ENCODE data around the gene MAEL. TPM values are rescaled to one million over a fixed set of nuclear protein-coding genes. Genes with fewer than 3 reads are reported as not detected.

MAEL gene
- polyA plus RNA-seq, 1 of the 3 experiments (the other 2 are of a cell fraction): not detected

DNA sequence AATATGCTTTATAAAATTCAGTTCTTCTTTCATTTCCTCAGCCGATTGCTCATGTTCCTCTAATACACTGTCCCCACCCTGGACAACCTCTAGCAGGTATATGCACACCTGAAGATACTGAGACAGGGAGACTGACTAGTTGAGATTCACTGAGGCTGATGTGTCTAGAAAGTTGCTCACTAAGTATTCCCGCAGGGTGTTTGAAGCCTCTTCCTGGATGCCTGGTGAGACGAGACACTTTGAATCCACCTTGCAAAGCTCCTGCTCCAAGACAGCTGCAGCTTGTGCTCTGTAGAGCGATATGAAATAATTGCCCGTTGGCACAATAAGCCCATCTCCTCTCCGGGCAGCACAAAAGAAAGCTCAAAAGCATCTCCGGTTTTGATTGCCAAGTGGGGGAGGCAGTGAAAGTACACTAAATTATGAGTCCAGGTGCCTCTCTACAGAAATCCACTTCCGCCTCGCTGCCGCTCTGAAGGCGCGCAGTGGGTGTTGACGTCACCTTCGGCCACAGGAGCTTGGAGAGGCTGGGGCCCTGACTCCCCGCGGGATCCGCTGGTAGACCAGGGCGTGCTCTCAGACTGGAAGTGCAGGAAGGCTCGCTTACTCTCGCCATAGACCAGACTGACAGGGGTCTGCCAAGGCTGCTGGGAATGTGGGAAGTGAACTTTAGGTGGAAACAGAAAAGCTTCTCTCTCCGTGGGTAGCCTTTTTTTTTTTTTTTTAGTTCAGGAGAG, 54.8 kb downstream of the MAEL start:
- H3K4me3 ChIP-seq (ENCODE audit: low read depth in 2 of 2, low read length in 1 of 2): peak overlapping the region; percentile 42 to 45; a peak in 3 of 4 replicates
- H3K27me3 ChIP-seq (ENCODE audit: insufficient read depth): no peaks in the 10 kb centered on the region; the same call in 1 of the 2 replicates
- no peaks in the 10 kb centered on the region for H4K20me1 ChIP-seq (ENCODE audit: insufficient read depth)
- no peaks in the 10 kb centered on the region for H3K79me2 ChIP-seq (ENCODE audit: insufficient read depth)
- peak overlapping the region; percentile 63; the same call in 1 of the 2 replicates for H2AFZ ChIP-seq (ENCODE audit: low read depth)
- WGBS (ENCODE audit: low lambda C conversion rate): 7% methylated on average over 14 of the region's 21 CpGs
- no peaks in the 10 kb centered on the region for H3K9me3 ChIP-seq
- ChIA-PET CTCF (interaction anchor here (0.9 to 3.3 kb wide), 6 partner anchors 9 to 176 kb away, joined by 3 to 37 read pairs (median 8); no protein-coding TSS in a partner anchor), POLR2A (interaction anchor here (1.2 kb wide), 1 partner anchor 168 kb away, joined by 4 read pairs; the partner anchor contains the start of gene TADA1)
- H3K9me2 ChIP-seq: no peaks in the 10 kb centered on the region
- H3K4me2 ChIP-seq: peak overlapping the region; percentile 71
- DNase-seq: peak; percentile 67
- TF ChIP-seq TEAD4 (IDR thresholded peaks at IDR 0.05; ENCODE audit: borderline replicate concordance, insufficient read depth) (no peak), FOSL2 (IDR thresholded peaks at IDR 0.05; ENCODE audit: borderline replicate concordance, low read depth) (no peak), YY1 (IDR thresholded peaks at IDR 0.05; ENCODE audit: low read depth) (no peak), MEF2A (IDR thresholded peaks at IDR 0.05; ENCODE audit: borderline replicate concordance, low read depth) (no peak)
- TF ChIP-seq, protein P1, sequence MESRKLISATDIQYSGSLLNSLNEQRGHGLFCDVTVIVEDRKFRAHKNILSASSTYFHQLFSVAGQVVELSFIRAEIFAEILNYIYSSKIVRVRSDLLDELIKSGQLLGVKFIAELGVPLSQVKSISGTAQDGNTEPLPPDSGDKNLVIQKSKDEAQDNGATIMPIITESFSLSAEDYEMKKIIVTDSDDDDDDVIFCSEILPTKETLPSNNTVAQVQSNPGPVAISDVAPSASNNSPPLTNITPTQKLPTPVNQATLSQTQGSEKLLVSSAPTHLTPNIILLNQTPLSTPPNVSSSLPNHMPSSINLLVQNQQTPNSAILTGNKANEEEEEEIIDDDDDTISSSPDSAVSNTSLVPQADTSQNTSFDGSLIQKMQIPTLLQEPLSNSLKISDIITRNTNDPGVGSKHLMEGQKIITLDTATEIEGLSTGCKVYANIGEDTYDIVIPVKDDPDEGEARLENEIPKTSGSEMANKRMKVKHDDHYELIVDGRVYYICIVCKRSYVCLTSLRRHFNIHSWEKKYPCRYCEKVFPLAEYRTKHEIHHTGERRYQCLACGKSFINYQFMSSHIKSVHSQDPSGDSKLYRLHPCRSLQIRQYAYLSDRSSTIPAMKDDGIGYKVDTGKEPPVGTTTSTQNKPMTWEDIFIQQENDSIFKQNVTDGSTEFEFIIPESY (IDR thresholded peaks at IDR 0.05; ENCODE audit: borderline replicate concordance, low read depth): no peak
- H3F3A ChIP-seq (replicated peaks; ENCODE audit: insufficient read depth): no peaks in the 10 kb centered on the region
- H3K27ac ChIP-seq (ENCODE audit: low read depth in 2 of 2, low read length in 1 of 2): no peak overlapping the region
- peaks cover 0 to 5% of the 10 kb centered on the region in 2 experiments; a peak in 1 of 4 replicates for H3K4me1 ChIP-seq (ENCODE audit: control insufficient read depth in 1 of 2, insufficient read depth in 2 of 2, low read depth in 1 of 2, low read length in 1 of 2)
- H3K9ac ChIP-seq: no peak overlapping the region
- H3K36me3 ChIP-seq (replicated peaks in 1 of 2; ENCODE audit: control insufficient read depth in 1 of 2, insufficient read depth in 2 of 2, low read length in 1 of 2): no peaks in the 10 kb centered on the region

DNA sequence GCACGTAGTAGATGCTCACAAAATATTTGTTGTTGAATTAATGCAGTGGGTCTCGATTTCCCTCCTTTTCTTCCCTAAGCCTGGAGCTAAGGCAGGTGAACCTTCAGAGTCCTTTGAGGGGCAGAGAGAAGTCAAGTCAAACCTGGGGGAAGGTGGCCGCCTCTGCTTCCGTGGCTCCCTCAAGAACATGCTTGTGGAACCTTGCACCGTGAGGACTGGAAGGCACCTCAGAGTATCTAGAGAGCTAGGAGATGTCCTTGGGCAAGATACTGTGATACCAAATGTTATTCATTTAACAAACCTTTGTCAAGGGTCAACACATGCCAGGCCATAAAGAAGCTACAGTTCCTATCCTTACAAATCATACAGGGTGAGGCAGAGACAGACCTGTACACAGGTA, 62.8 kb downstream of the MAEL start:
- Histone ChIP-seq H3K9ac (no peak overlapping the region), H3K4me2 (no peak overlapping the region), H3F3A (replicated peaks; ENCODE audit: insufficient read depth) (no peaks in the 10 kb centered on the region), H3K4me3 (ENCODE audit: low read depth in 2 of 2, low read length in 1 of 2) (no peak overlapping the region), H2AFZ (ENCODE audit: low read depth) (no peak overlapping the region), H4K20me1 (ENCODE audit: insufficient read depth) (no peaks in the 10 kb centered on the region), H3K27me3 (ENCODE audit: insufficient read depth) (peaks cover 4% of the 10 kb centered on the region; the same call in 1 of the 2 replicates), H3K4me1 (ENCODE audit: control insufficient read depth in 1 of 2, insufficient read depth in 2 of 2, low read depth in 1 of 2, low read length in 1 of 2) (no peaks in the 10 kb centered on the region), H3K9me3 (no peaks in the 10 kb centered on the region), H3K79me2 (ENCODE audit: insufficient read depth) (no peaks in the 10 kb centered on the region), H3K36me3 (replicated peaks in 1 of 2; ENCODE audit: control insufficient read depth in 1 of 2, insufficient read depth in 2 of 2, low read length in 1 of 2) (no peaks in the 10 kb centered on the region), H3K9me2 (no peaks in the 10 kb centered on the region), H3K27ac (ENCODE audit: low read depth in 2 of 2, low read length in 1 of 2) (no peak overlapping the region)
- DNase-seq: no peak
- CTCF ChIA-PET: interaction anchor here (0.8 to 19.2 kb wide), 5 partner anchors 7 to 153 kb away, joined by 3 to 769 read pairs (median 9); no protein-coding TSS in a partner anchor
- WGBS (ENCODE audit: low lambda C conversion rate): 67% methylated on average over 5 of the region's 5 CpGs
- POLR2A ChIA-PET: interaction anchor here (0.6 kb wide), 1 partner anchor 398 kb away, joined by 3 read pairs; no protein-coding TSS in a partner anchor
- TF ChIP-seq, protein P2, sequence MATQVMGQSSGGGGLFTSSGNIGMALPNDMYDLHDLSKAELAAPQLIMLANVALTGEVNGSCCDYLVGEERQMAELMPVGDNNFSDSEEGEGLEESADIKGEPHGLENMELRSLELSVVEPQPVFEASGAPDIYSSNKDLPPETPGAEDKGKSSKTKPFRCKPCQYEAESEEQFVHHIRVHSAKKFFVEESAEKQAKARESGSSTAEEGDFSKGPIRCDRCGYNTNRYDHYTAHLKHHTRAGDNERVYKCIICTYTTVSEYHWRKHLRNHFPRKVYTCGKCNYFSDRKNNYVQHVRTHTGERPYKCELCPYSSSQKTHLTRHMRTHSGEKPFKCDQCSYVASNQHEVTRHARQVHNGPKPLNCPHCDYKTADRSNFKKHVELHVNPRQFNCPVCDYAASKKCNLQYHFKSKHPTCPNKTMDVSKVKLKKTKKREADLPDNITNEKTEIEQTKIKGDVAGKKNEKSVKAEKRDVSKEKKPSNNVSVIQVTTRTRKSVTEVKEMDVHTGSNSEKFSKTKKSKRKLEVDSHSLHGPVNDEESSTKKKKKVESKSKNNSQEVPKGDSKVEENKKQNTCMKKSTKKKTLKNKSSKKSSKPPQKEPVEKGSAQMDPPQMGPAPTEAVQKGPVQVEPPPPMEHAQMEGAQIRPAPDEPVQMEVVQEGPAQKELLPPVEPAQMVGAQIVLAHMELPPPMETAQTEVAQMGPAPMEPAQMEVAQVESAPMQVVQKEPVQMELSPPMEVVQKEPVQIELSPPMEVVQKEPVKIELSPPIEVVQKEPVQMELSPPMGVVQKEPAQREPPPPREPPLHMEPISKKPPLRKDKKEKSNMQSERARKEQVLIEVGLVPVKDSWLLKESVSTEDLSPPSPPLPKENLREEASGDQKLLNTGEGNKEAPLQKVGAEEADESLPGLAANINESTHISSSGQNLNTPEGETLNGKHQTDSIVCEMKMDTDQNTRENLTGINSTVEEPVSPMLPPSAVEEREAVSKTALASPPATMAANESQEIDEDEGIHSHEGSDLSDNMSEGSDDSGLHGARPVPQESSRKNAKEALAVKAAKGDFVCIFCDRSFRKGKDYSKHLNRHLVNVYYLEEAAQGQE (IDR thresholded peaks at IDR 0.05; ENCODE audit: low read depth, low read length): no peak
- TF ChIP-seq SIN3A (IDR thresholded peaks at IDR 0.05; ENCODE audit: borderline replicate concordance, low read depth, low read length) (no peak), CHD2 (IDR thresholded peaks at IDR 0.05; ENCODE audit: low read length, partially characterized antibody) (no peak), GABPA (IDR thresholded peaks at IDR 0.05; ENCODE audit: low read depth) (no peak), MEF2A (IDR thresholded peaks at IDR 0.05; ENCODE audit: borderline replicate concordance, low read depth) (no peak), TCF12 (IDR thresholded peaks at IDR 0.05) (no peak), TEAD4 (IDR thresholded peaks at IDR 0.05; ENCODE audit: borderline replicate concordance, insufficient read depth) (no peak), RAD21 (IDR thresholded peaks at IDR 0.05; ENCODE audit: low read length) (no peak), GATA2 (CRISPR knock-in tag; IDR thresholded peaks at IDR 0.05) (no peak)
- TF ChIP-seq, protein P3, sequence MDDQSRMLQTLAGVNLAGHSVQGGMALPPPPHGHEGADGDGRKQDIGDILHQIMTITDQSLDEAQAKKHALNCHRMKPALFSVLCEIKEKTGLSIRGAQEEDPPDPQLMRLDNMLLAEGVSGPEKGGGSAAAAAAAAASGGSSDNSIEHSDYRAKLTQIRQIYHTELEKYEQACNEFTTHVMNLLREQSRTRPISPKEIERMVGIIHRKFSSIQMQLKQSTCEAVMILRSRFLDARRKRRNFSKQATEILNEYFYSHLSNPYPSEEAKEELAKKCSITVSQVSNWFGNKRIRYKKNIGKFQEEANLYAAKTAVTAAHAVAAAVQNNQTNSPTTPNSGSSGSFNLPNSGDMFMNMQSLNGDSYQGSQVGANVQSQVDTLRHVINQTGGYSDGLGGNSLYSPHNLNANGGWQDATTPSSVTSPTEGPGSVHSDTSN (IDR thresholded peaks at IDR 0.05): no peak
- TF ChIP-seq, protein P4, sequence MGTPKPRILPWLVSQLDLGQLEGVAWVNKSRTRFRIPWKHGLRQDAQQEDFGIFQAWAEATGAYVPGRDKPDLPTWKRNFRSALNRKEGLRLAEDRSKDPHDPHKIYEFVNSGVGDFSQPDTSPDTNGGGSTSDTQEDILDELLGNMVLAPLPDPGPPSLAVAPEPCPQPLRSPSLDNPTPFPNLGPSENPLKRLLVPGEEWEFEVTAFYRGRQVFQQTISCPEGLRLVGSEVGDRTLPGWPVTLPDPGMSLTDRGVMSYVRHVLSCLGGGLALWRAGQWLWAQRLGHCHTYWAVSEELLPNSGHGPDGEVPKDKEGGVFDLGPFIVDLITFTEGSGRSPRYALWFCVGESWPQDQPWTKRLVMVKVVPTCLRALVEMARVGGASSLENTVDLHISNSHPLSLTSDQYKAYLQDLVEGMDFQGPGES (IDR thresholded peaks at IDR 0.05; ENCODE audit: low read depth, low read length): no peak
- TF ChIP-seq, protein P1 (IDR thresholded peaks at IDR 0.05; ENCODE audit: borderline replicate concordance, low read depth): no peak

All from SK-N-SH (cell line).